Peyer's patch (tissue), 4 donors: ENCODE measurements around the gene DLGAP1. TPM values are rescaled to one million over a fixed set of nuclear protein-coding genes. Genes with fewer than 3 reads are reported as not detected.
A peak's percentile ranks its signal among the peaks of the same experiment; 100 is the strongest.

Experiments used
- DNase-seq, 3 donors: peaks; one replicate each; pipeline ENCODE4 v3.0.0-alpha.2; 2017 to 2019
- H3K27ac ChIP-seq, 4 donors: fragments of 200-600 bp; sonication (generic); one replicate each; pipeline ENCODE4 v1.5.1; 2016 to 2019
- H3K27me3 ChIP-seq, 2 donors: fragments of 200-600 bp; sonication (generic); one replicate each; pipeline ENCODE4 v1.5.1; 2019
- H3K36me3 ChIP-seq, 3 donors: fragments of 200-600 bp; sonication (generic); one replicate each; pipeline ENCODE4 v1.5.1; 2016 to 2019
- H3K4me1 ChIP-seq, 4 donors: fragments of 200-600 bp; sonication (generic); one replicate each; pipeline ENCODE4 v1.5.1; 2016 to 2019
- H3K4me3 ChIP-seq, 4 donors: fragments of 200-600 bp; sonication (generic); 1 replicate in 3 of 4; 2 replicates in 1 of 4; pipeline ENCODE4 v1.5.1; 2016 to 2019; ENCODE audit warnings: mild to moderate bottlenecking in 1 of 4
- H3K9me3 ChIP-seq, 4 donors: fragments of 200-600 bp; sonication (generic); one replicate each; pipeline ENCODE4 v1.5.1; 2016 to 2019; ENCODE audit warnings: mild to moderate bottlenecking in 1 of 4
- CTCF ChIP-seq, 6 experiments: fragments of 450-650 bp in 4 of 6; fragments of 200-600 bp in 2 of 6; sonication (generic) in 1 of 6; IDR thresholded peaks; one replicate each; pipeline ENCODE4 v1.5.1; 2017 to 2019; ENCODE audit warnings: antibody characterized with exemption in 6 of 6, mild to moderate bottlenecking in 3 of 6, moderate library complexity in 1 of 6
- POLR2A ChIP-seq, 2 donors: fragments of 450-650 bp; IDR thresholded peaks; one replicate each; pipeline ENCODE4 v1.5.1; 2017; ENCODE audit warnings: antibody characterized with exemption in 2 of 2, mild to moderate bottlenecking in 2 of 2, moderate library complexity in 2 of 2
- total RNA-seq, 4 donors: library from RNA; depleted of rRNA; stranded (reverse); fragments of >200 nt; gene quantifications; one replicate each; pipeline ENCODE4 v1.1.0, GENCODE V29; 2016

The DLGAP1 gene
- total RNA-seq, 4 donors from 2014 or later, result 0.53 to 4.1 (median 2.1) TPM

GRCh38 chr18:3777719-3778118, 677.4 kb downstream of the DLGAP1 start:
- Histone ChIP-seq H3K36me3 (no peaks in the 10 kb centered on the region), H3K4me1 (peaks cover 0 to 5% (median 1%) of the 10 kb centered on the region in 4 donors), H3K9me3 (no peaks in the 10 kb centered on the region), H3K27me3 (no peaks in the 10 kb centered on the region), H3K27ac (no peak overlapping the region), H3K4me3 (no peak overlapping the region)
- DNase-seq, result no peak
- TF ChIP-seq CTCF (IDR thresholded peaks at IDR 0.05) (no peak), POLR2A (IDR thresholded peaks at IDR 0.05) (no peak)

GRCh38 chr18:3777122-3777521, 678.0 kb downstream of the DLGAP1 start:
- H3K36me3 ChIP-seq, result no peaks in the 10 kb centered on the region
- DNase-seq, result no peak
- H3K4me1 ChIP-seq, result peaks cover 0 to 9% (median 1%) of the 10 kb centered on the region in 4 donors
- H3K4me3 ChIP-seq, result no peak overlapping the region
- TF ChIP-seq CTCF (IDR thresholded peaks at IDR 0.05), result no peak
- no peak for TF ChIP-seq POLR2A (IDR thresholded peaks at IDR 0.05)
- no peak overlapping the region for H3K27ac ChIP-seq
- H3K9me3 ChIP-seq, result no peaks in the 10 kb centered on the region
- H3K27me3 ChIP-seq, result no peaks in the 10 kb centered on the region

GRCh38 chr18:3775996-3776395, 679.1 kb downstream of the DLGAP1 start:
- H3K36me3 ChIP-seq, result no peaks in the 10 kb centered on the region
- no peaks in the 10 kb centered on the region for H3K9me3 ChIP-seq
- H3K4me1 ChIP-seq, result peaks cover 0 to 12% (median 1%) of the 10 kb centered on the region in 4 donors
- DNase-seq, result no peak
- no peak overlapping the region for H3K4me3 ChIP-seq
- H3K27me3 ChIP-seq, result no peaks in the 10 kb centered on the region
- H3K27ac ChIP-seq, result no peak overlapping the region
- TF ChIP-seq CTCF (IDR thresholded peaks at IDR 0.05), result no peak
- TF ChIP-seq POLR2A (IDR thresholded peaks at IDR 0.05), result no peak

- Histone ChIP-seq H3K27ac (no peak overlapping the region), H3K4me3 (no peak overlapping the region), H3K36me3 (no peaks in the 10 kb centered on the region), H3K9me3 (no peaks in the 10 kb centered on the region), H3K27me3 (no peaks in the 10 kb centered on the region), H3K4me1 (peaks cover 0 to 13% (median 1%) of the 10 kb centered on the region in 4 donors)
- TF ChIP-seq POLR2A (IDR thresholded peaks at IDR 0.05) (no peak), CTCF (IDR thresholded peaks at IDR 0.05) (peak in 3 of 6 experiments; percentile 32 to 57 (median 44))
- DNase-seq, result no peak
Measured at GRCh38 chr18:3773303-3773702, 681.8 kb downstream of the DLGAP1 start.

GRCh38 chr18:3771121-3771971, 683.8 kb downstream of the DLGAP1 start:
- TF ChIP-seq CTCF (IDR thresholded peaks at IDR 0.05), result peak; percentile 52 to 97 (median 87)
- TF ChIP-seq POLR2A (IDR thresholded peaks at IDR 0.05), result peak in 1 of 2 donors; percentile 26
- Histone ChIP-seq H3K36me3 (no peaks in the 10 kb centered on the region), H3K27ac (peak overlapping the region in 2 of 4 donors; percentile 50 to 67), H3K4me3 (peak overlapping the region in 3 of 4 donors; percentile 13 to 43 (median 40)), H3K4me1 (peaks cover 0 to 13% (median 1%) of the 10 kb centered on the region in 4 donors), H3K27me3 (no peaks in the 10 kb centered on the region), H3K9me3 (no peaks in the 10 kb centered on the region)
- peak; percentile 35 to 93 (median 90) for DNase-seq
